Uterus (tissue), 4 donors: Measurements from ENCODE around the gene ADNP. TPM values are rescaled to one million over a fixed set of nuclear protein-coding genes. Genes with fewer than 3 reads are reported as not detected.
A peak's percentile ranks its signal among the peaks of the same experiment; 100 is the strongest.

Experiments
- DNase-seq, 2 donors: peaks; one replicate each; pipeline ENCODE4 v3.0.0-alpha.2; 2019 to 2020
- H3K27ac ChIP-seq, 2 donors: fragments of 200-600 bp; sonication (generic); 1 replicate in 1 of 2; 2 replicates in 1 of 2; pipeline ENCODE4 v1.5.1; 2016 to 2018
- H3K27me3 ChIP-seq, 2 donors: fragments of 200-600 bp; sonication (generic); one replicate each; pipeline ENCODE4 v1.5.1; 2018 to 2019; ENCODE audit warnings: control low read depth in 1 of 2
- H3K36me3 ChIP-seq, 2 donors: fragments of 200-600 bp; sonication (generic); one replicate each; pipeline ENCODE4 v1.5.1; 2019; ENCODE audit warnings: control low read depth in 1 of 2
- H3K4me1 ChIP-seq, 2 donors: fragments of 200-600 bp; sonication (generic); one replicate each; pipeline ENCODE4 v1.5.1; 2018 to 2019; ENCODE audit warnings: control low read depth in 1 of 2
- H3K4me3 ChIP-seq, 2 donors: fragments of 200-600 bp; sonication (generic); 1 replicate in 1 of 2; 2 replicates in 1 of 2; pipeline ENCODE4 v1.5.1; 2018 to 2019; ENCODE audit warnings: mild to moderate bottlenecking in 1 of 2
- H3K9me3 ChIP-seq, 2 donors: fragments of 200-600 bp; sonication (generic); one replicate each; pipeline ENCODE4 v1.5.1; 2019; ENCODE audit warnings: control low read depth in 1 of 2
- POLR2A ChIP-seq, 2 donors: fragments of 450-650 bp; IDR thresholded peaks; one replicate each; pipeline ENCODE4 v1.6.1; 2016; ENCODE audit warnings: antibody characterized with exemption in 2 of 2, mild to moderate bottlenecking in 1 of 2, moderate library complexity in 1 of 2
- intact Hi-C: fragments of 100-400 bp; cut with DNase I; formaldehyde crosslinking; loops from one replicate; pipeline ENCODE4 v1.15.1; 2023; ENCODE audit warnings: low total_unique reads
- total RNA-seq, 4 donors: library from RNA; depleted of rRNA in 3 of 4; stranded (reverse); fragments of >200 nt in 3 of 4; gene quantifications; one replicate each; pipeline versions ENCODE4 v1.1.0 to v1.2.4, GENCODE V29; 2014 to 2023
- TF ChIP-seq, protein P1 (sequence below), 4 experiments: fragments of 200-600 bp in 2 of 4; fragments of 450-650 bp in 2 of 4; sonication (generic) in 2 of 4; IDR thresholded peaks; one replicate each; pipeline ENCODE4 v1.5.1; 2016 to 2019; ENCODE audit warnings: antibody characterized with exemption in 4 of 4, mild to moderate bottlenecking in 2 of 4, moderate library complexity in 1 of 4
- donor health status: DM: yes; HTN: yes; CAD: no.

The ADNP gene
- total RNA-seq, 4 donors from 2014 or later = 30.6 to 90.1 (median 63.1) TPM

DNA sequence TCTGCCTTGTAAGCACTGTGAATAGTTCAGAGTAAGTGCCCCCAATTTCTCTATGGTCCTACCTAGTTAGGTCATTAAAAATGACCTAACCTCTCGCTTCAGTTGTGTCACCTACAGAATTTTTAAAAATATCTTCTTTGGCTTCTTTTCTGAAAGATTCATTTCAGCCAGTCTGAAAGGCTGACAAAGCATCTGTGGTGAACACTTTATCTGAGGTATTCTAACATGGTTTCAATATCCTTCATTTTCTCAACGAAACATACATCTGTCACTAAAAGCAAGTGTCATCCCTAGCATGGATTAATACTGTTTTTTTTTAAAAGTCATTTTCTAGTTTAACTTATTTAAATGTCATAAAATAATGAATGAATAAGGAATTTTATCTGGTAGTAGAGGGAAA lies 22.0 kb upstream of the ADNP start:
- intact Hi-C loops = no loop called here
- Histone ChIP-seq H3K9me3 (no peaks in the 10 kb centered on the region), H3K27me3 (no peaks in the 10 kb centered on the region), H3K27ac (no peak overlapping the region), H3K36me3 (no peaks in the 10 kb centered on the region), H3K4me3 (no peak overlapping the region), H3K4me1 (peaks cover 0 to 3% of the 10 kb centered on the region in 2 donors)
- no peak for DNase-seq
- TF ChIP-seq POLR2A (IDR thresholded peaks at IDR 0.05) = no peak
- TF ChIP-seq, protein P1, sequence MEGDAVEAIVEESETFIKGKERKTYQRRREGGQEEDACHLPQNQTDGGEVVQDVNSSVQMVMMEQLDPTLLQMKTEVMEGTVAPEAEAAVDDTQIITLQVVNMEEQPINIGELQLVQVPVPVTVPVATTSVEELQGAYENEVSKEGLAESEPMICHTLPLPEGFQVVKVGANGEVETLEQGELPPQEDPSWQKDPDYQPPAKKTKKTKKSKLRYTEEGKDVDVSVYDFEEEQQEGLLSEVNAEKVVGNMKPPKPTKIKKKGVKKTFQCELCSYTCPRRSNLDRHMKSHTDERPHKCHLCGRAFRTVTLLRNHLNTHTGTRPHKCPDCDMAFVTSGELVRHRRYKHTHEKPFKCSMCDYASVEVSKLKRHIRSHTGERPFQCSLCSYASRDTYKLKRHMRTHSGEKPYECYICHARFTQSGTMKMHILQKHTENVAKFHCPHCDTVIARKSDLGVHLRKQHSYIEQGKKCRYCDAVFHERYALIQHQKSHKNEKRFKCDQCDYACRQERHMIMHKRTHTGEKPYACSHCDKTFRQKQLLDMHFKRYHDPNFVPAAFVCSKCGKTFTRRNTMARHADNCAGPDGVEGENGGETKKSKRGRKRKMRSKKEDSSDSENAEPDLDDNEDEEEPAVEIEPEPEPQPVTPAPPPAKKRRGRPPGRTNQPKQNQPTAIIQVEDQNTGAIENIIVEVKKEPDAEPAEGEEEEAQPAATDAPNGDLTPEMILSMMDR (IDR thresholded peaks at IDR 0.05) = no peak

DNA sequence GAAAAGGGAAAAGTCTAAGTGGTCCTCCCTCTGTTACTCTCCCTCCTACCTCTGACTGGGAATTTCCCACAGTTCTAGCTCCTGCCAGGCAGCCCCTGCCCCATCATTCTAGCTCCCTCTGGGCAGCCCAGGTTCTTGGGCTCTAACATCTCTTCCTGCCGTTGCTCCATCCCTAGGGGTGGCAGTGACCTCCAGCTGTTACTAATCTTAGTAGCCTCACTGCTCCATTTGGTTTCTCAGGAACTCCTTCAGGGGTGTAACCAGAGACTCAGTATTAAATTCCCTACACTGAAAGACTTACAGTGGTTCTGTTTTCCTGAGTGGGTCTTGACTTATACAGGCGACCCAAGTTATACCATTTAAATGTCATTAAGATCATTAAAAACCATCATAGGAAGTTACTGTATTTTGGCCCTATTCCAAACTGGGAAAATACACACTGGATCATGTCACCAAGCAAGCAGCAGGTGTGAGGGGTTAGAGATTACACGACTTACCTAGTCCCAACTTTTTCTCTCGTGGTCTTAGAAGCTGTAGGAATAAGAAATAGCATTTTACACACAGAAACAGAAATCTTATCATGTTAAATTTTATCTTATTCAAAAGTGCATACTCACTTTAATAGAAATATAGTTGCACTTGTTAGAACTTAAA lies 17.0 kb upstream of the ADNP start:
- Histone ChIP-seq H3K27ac (no peak overlapping the region), H3K9me3 (no peaks in the 10 kb centered on the region), H3K4me1 (no peaks in the 10 kb centered on the region), H3K4me3 (no peak overlapping the region), H3K27me3 (no peaks in the 10 kb centered on the region), H3K36me3 (peaks cover 0 to 5% of the 10 kb centered on the region in 2 donors)
- intact Hi-C loops = no loop called here
- TF ChIP-seq, protein P1 (IDR thresholded peaks at IDR 0.05) = no peak
- no peak for TF ChIP-seq POLR2A (IDR thresholded peaks at IDR 0.05)
- no peak for DNase-seq

DNA sequence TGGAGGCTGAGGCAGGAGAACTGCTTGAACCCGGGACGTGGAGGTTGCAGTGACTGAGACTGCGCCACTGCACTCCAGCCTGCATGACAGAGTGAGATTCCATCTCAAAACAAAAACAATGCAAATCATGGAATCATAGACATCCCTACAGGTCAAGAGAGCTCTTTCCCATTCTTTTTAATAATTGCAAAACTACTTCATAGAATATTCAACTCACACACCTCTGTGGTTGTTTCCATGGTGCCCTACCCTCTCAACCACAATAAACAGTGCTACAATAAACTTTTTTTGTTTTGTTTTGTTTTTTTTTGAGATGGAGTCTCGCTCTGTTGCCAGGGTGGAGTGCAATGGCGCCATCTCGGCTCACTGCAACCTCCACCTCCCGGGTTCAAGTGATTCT lies 11.8 kb upstream of the ADNP start:
- Histone ChIP-seq H3K36me3 (peaks cover 0 to 5% of the 10 kb centered on the region in 2 donors), H3K27ac (no peak overlapping the region), H3K9me3 (no peaks in the 10 kb centered on the region), H3K4me3 (no peak overlapping the region), H3K4me1 (no peaks in the 10 kb centered on the region), H3K27me3 (no peaks in the 10 kb centered on the region)
- no peak for DNase-seq
- TF ChIP-seq, protein P1 (IDR thresholded peaks at IDR 0.05) = no peak
- TF ChIP-seq POLR2A (IDR thresholded peaks at IDR 0.05) = no peak
- intact Hi-C loops = no loop called here

DNA sequence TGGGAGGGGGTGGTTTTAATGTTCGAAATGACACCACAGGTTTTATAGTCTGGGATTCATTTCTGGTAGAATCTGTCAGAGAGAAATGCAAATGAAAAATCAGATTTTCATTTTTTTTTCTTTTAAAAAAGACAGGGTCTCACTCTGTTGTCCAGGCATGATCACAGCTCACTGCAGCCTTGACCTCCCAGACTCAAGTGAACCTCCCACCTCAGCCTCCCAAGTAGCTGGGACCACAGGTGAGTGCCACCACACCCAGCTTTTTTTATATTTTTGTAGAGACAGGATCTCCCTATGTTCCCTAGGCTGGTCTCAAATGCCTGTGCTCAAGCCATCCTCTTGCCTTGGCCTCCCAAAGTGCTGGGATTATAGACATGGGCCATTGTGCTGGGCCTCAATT lies 2.4 kb upstream of the ADNP start:
- Histone ChIP-seq H3K4me1 (peaks cover 0 to 7% of the 10 kb centered on the region in 2 donors), H3K4me3 (no peak overlapping the region), H3K27ac (no peak overlapping the region), H3K27me3 (no peaks in the 10 kb centered on the region), H3K36me3 (no peaks in the 10 kb centered on the region), H3K9me3 (no peaks in the 10 kb centered on the region)
- DNase-seq = no peak
- no peak for TF ChIP-seq POLR2A (IDR thresholded peaks at IDR 0.05)
- TF ChIP-seq, protein P1 (IDR thresholded peaks at IDR 0.05) = no peak
- intact Hi-C loops = no loop called here

DNA sequence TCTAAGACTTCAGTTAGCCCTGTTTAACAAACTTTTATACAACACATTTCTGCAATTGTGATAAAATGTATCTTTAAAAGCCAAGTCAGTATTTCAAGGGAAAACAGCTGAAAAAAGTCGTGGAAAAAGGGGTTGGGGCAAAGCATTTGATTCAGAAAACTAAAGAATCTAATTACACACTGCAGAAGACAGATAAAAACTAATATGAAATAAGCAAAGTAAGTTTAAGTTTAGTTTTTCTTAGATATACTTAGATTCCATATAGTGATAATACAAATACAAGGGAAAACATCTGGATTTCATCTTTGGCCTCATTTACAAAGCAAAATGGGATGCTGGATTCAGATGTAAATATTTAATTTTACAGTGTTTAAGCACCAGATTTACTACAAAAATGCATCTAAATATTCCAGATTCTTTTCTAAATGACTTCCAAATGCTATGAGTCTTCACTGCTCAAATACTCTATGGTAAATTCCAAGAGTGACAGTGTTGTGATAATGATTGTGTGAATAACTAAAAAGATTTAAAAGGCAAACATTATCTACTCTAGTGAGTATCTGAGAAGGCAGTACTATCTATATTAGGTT lies 1.5 kb upstream of the ADNP start:
- DNase-seq = no peak
- Histone ChIP-seq H3K27me3 (no peaks in the 10 kb centered on the region), H3K9me3 (no peaks in the 10 kb centered on the region), H3K36me3 (no peaks in the 10 kb centered on the region), H3K27ac (peak overlapping the region in 1 of 2 donors; percentile 99), H3K4me3 (no peak overlapping the region), H3K4me1 (peaks cover 0 to 7% of the 10 kb centered on the region in 2 donors)
- TF ChIP-seq, protein P1 (IDR thresholded peaks at IDR 0.05) = no peak
- TF ChIP-seq POLR2A (IDR thresholded peaks at IDR 0.05) = no peak
- intact Hi-C loops = no loop called here
